ENCODE data around the gene VEGFB. TPM values are rescaled to one million over a fixed set of nuclear protein-coding genes. Genes with fewer than 3 reads are reported as not detected.

Gene VEGFB
- total and polyA plus RNA-seq, 2 of the 8 experiments (the other 6 are each of a cell fraction or from before 2014, with no cell fraction given), result 9.3 to 49.6 TPM

GRCh38 chr11:64269540-64270220, 35.3 kb downstream of the VEGFB start (continued):
- TF ChIP-seq CHD7 (IDR thresholded peaks at IDR 0.05; ENCODE audit: insufficient replicate concordance, low read length) (no peak), HDAC6 (IDR thresholded peaks at IDR 0.05; ENCODE audit: low read depth, low read length) (no peak), POLR2A (IDR thresholded peaks at IDR 0.05; ENCODE audit: control extremely low read depth in 1 of 2, low read depth in 2 of 2, low read length in 2 of 2) (no peak; a peak in 1 of 3 replicates), RXRA (IDR thresholded peaks at IDR 0.05; ENCODE audit: insufficient read depth, low read depth, low read length) (no peak), KDM1A (IDR thresholded peaks at IDR 0.05; ENCODE audit: borderline replicate concordance, low read length) (no peak), SP1 (IDR thresholded peaks at IDR 0.05; ENCODE audit: low read depth, low read length) (peak; percentile 86), TAF1 (IDR thresholded peaks at IDR 0.05; ENCODE audit: low read depth, low read length) (no peak; the same call in none of the 2 replicates), GTF2F1 (IDR thresholded peaks at IDR 0.05; ENCODE audit: borderline replicate concordance, low read depth, low read length) (peak; percentile 82; the same call in 1 of the 2 replicates), CEBPB (IDR thresholded peaks at IDR 0.05; ENCODE audit: low read depth, low read length) (peak; percentile 91), YY1 (IDR thresholded peaks at IDR 0.05; ENCODE audit: low read depth, low read length) (peak; percentile 100), ASH2L (IDR thresholded peaks at IDR 0.05; ENCODE audit: low read length) (peak; percentile 64)

Measured in H1 (cell line).